ENCODE measurements around the gene LAMB1.
"Not testable (repeated sequence)": the region's sequence is repeated elsewhere in the genome, so short reads cannot be mapped to it uniquely, and the experiment has no call there.

Gene LAMB1

GRCh38 chr7:108002726-108003598 is at the start of gene LAMB1:
TSS of gene LAMB1 (minus strand) at chr7:108003161. CDS start at chr7:108002885, 276 bp downstream.
- no peak for DNase-seq

GRCh38 chr7:108051454-108051853 is 48.5 kb upstream of the LAMB1 start:
- DNase-seq: no peak

- DNase-seq: no peak
Measured at GRCh38 chr7:108049962-108050361, 47.0 kb upstream of the LAMB1 start.

GRCh38 chr7:108048422-108048821 is 45.5 kb upstream of the LAMB1 start:
- DNase-seq: no peak

GRCh38 chr7:108046952-108047506 is 44.1 kb upstream of the LAMB1 start:
- no peak for DNase-seq

GRCh38 chr7:108045669-108046068 is 42.7 kb upstream of the LAMB1 start:
- no peak for DNase-seq

GRCh38 chr7:108045154-108045553 is 42.2 kb upstream of the LAMB1 start:
- no peak for DNase-seq

- no peak for DNase-seq
Measured at GRCh38 chr7:108044345-108044744, 41.4 kb upstream of the LAMB1 start.

- DNase-seq: no peak
Measured at GRCh38 chr7:108038986-108039385, 36.0 kb upstream of the LAMB1 start.

- no peak for DNase-seq
Measured at GRCh38 chr7:108037741-108038140, 34.8 kb upstream of the LAMB1 start.

GRCh38 chr7:108037140-108037539 is 34.2 kb upstream of the LAMB1 start:
- DNase-seq: no peak

GRCh38 chr7:108034586-108034985 is 31.6 kb upstream of the LAMB1 start:
- no peak for DNase-seq

- DNase-seq: no peak
Measured at GRCh38 chr7:108033776-108034497, 31.0 kb upstream of the LAMB1 start.

GRCh38 chr7:108033309-108033708 is 30.3 kb upstream of the LAMB1 start:
- not testable (repeated sequence) for DNase-seq

- DNase-seq: no peak
Measured at GRCh38 chr7:108030516-108030915, 27.6 kb upstream of the LAMB1 start.

- DNase-seq: no peak
Measured at GRCh38 chr7:108029034-108029433, 26.1 kb upstream of the LAMB1 start.

GRCh38 chr7:108028111-108028510 is 25.1 kb upstream of the LAMB1 start:
- no peak for DNase-seq

GRCh38 chr7:108027239-108027638 is 24.3 kb upstream of the LAMB1 start:
- no peak for DNase-seq

GRCh38 chr7:108026647-108027046 is 23.7 kb upstream of the LAMB1 start:
- DNase-seq: no peak

- DNase-seq: no peak
Measured at GRCh38 chr7:108026116-108026515, 23.2 kb upstream of the LAMB1 start.

GRCh38 chr7:108024538-108024937 is 21.6 kb upstream of the LAMB1 start:
- no peak for DNase-seq

GRCh38 chr7:108020585-108020984 is 17.6 kb upstream of the LAMB1 start:
- DNase-seq: no peak

GRCh38 chr7:108018668-108019067 is 15.7 kb upstream of the LAMB1 start:
- no peak for DNase-seq

GRCh38 chr7:108017776-108018151 is 14.8 kb upstream of the LAMB1 start:
- DNase-seq: no peak
